H1 (cell line): ENCODE results near the gene XPNPEP1. TPM values are rescaled to one million over a fixed set of nuclear protein-coding genes. Genes with fewer than 3 reads are reported as not detected.

ENCODE experiments used
- CTCF ChIA-PET: fragments of 300-600 bp; sonication (Branson Sonifier 250); formaldehyde crosslinking; loops from one replicate; lab custom pipeline; 2021; ENCODE audit not compliant: partially characterized antibody; lab: Charles Lee
- POLR2A ChIA-PET: fragments of 300-600 bp; sonication (Branson Sonifier 250); formaldehyde crosslinking; loops from one replicate; lab custom pipeline; 2021; ENCODE audit warnings: inconsistent platforms; ENCODE audit not compliant: partially characterized antibody; lab: Charles Lee
- DNase-seq, 2 experiments: peaks; one replicate each; pipeline versions ENCODE4 v3.0.0 to v3.0.0-alpha.2; 2010 to 2022; ENCODE audit warnings: low spot score in 2 of 2, low read depth in 1 of 2, mixed read lengths in 1 of 2
- FAIRE-seq: peaks from 2 replicates; lab custom pipeline; 2011; peaks lifted over from hg19 to GRCh38; lab: Jason Lieb, UNC
- H2AFZ ChIP-seq: 2 replicates; pipeline ENCODE4 v1.8.1; 2012; ENCODE audit warnings: low read length, inconsistent platforms
- H2AK5ac ChIP-seq: 2 replicates; pipeline ENCODE4 v1.6.1; 2013; ENCODE audit warnings: low read depth, low read length
- H2BK120ac ChIP-seq: replicated peaks from 2 replicates; pipeline ENCODE3; 2013; ENCODE audit warnings: low read depth, low read length, inconsistent platforms
- H2BK12ac ChIP-seq: 2 replicates; pipeline ENCODE4 v1.6.1; 2013; ENCODE audit warnings: low read depth, low read length
- H2BK15ac ChIP-seq: 2 replicates; pipeline ENCODE4 v1.6.1; 2013; ENCODE audit warnings: low read length
- H2BK20ac ChIP-seq: 2 replicates; pipeline ENCODE4 v1.6.1; 2013; ENCODE audit warnings: low read length
- H2BK5ac ChIP-seq: 2 replicates; pipeline ENCODE4 v1.6.1; 2013; ENCODE audit warnings: low read depth, low read length
- H3K14ac ChIP-seq: 2 replicates; pipeline ENCODE4 v1.6.1; 2013; ENCODE audit warnings: inconsistent platforms; ENCODE audit not compliant: insufficient read length
- H3K18ac ChIP-seq: 2 replicates; pipeline ENCODE4 v1.6.1; 2013; ENCODE audit warnings: low read length; ENCODE audit errors: extremely low read depth
- H3K23ac ChIP-seq: 2 replicates; pipeline ENCODE4 v1.6.1; 2013; ENCODE audit warnings: inconsistent platforms; ENCODE audit not compliant: insufficient read length
- H3K23me2 ChIP-seq: 2 replicates; pipeline ENCODE4 v1.6.1; 2013; ENCODE audit warnings: low read depth, low read length
- H3K27ac ChIP-seq: 2 replicates; pipeline ENCODE4 v1.6.1; 2011; ENCODE audit warnings: low read depth, low read length, inconsistent platforms
- H3K27me3 ChIP-seq, 4 experiments: replicated peaks in 1 of 4; 1 replicate in 1 of 4; 2 replicates in 3 of 4; pipeline versions ENCODE4 v1.6.1 to v1.8.1; 2011 to 2013; ENCODE audit warnings: low read length in 3 of 4, mild to moderate bottlenecking in 3 of 4, inconsistent platforms in 2 of 4, mixed read lengths in 2 of 4, moderate library complexity in 1 of 4; ENCODE audit not compliant: control insufficient read depth in 3 of 4, insufficient read depth in 3 of 4; ENCODE audit errors: extremely low read depth in 1 of 4
- H3K36me3 ChIP-seq, 4 experiments: 2 replicates each; pipeline versions ENCODE4 v1.6.1 to v1.8.1; 2011 to 2013; ENCODE audit warnings: mild to moderate bottlenecking in 4 of 4, low read length in 3 of 4, moderate library complexity in 2 of 4, control low read depth in 1 of 4, inconsistent platforms in 1 of 4; ENCODE audit not compliant: insufficient read depth in 4 of 4, control insufficient read depth in 2 of 4
- H3K4ac ChIP-seq: replicated peaks from 2 replicates; pipeline ENCODE3; 2013; ENCODE audit warnings: low read length, low read depth, mixed read lengths, inconsistent platforms; ENCODE audit not compliant: insufficient read length
- H3K4me1 ChIP-seq, 4 experiments: replicated peaks in 1 of 4; 1 replicate in 1 of 4; 2 replicates in 3 of 4; pipeline versions ENCODE4 v1.6.1 to v1.8.1; 2011 to 2013; ENCODE audit warnings: low read length in 3 of 4, inconsistent platforms in 2 of 4, mixed read lengths in 1 of 4; ENCODE audit not compliant: insufficient read depth in 4 of 4, control insufficient read depth in 3 of 4
- H3K4me2 ChIP-seq, 2 experiments: 2 replicates each; pipeline versions ENCODE4 v1.6.1 to v1.8.1; 2011 to 2013; ENCODE audit warnings: low read depth in 2 of 2, low read length in 2 of 2, control low read depth in 1 of 2, inconsistent platforms in 1 of 2, mild to moderate bottlenecking in 1 of 2; ENCODE audit not compliant: insufficient read depth in 1 of 2
- H3K4me3 ChIP-seq, 4 experiments: fragments of 200-600, 300-600 bp in 1 of 4; sonication (generic), shearing (Covaris generic), sonication (Bioruptor Twin) in 1 of 4; 2 replicates each; pipeline versions ENCODE4 v1.5.1 to v1.8.1; 2011 to 2016; ENCODE audit warnings: low read length in 4 of 4, low read depth in 3 of 4, control low read depth in 2 of 4, inconsistent platforms in 2 of 4, mild to moderate bottlenecking in 2 of 4, mixed read lengths in 1 of 4, moderate library complexity in 1 of 4; ENCODE audit not compliant: insufficient read depth in 2 of 4; ENCODE audit errors: extremely low read depth in 1 of 4
- H3K56ac ChIP-seq: replicated peaks from 2 replicates; pipeline ENCODE3; 2013; ENCODE audit warnings: low read depth, mild to moderate bottlenecking, mixed read lengths, low read length, inconsistent platforms; ENCODE audit not compliant: insufficient read length
- H3K79me1 ChIP-seq: 2 replicates; pipeline ENCODE4 v1.6.1; 2013; ENCODE audit warnings: low read depth, low read length, control low read depth
- H3K79me2 ChIP-seq, 2 experiments: 2 replicates each; pipeline versions ENCODE4 v1.6.1 to v1.8.1; 2012 to 2013; ENCODE audit warnings: low read length in 2 of 2, mild to moderate bottlenecking in 2 of 2, inconsistent platforms in 1 of 2; ENCODE audit not compliant: insufficient read depth in 2 of 2, control insufficient read depth in 1 of 2
- H3K9ac ChIP-seq, 4 experiments: replicated peaks in 1 of 4; 1 replicate in 1 of 4; 2 replicates in 3 of 4; pipeline versions ENCODE4 v1.6.1 to v1.8.1; 2011 to 2013; ENCODE audit warnings: low read depth in 3 of 4, low read length in 3 of 4, control low read depth in 2 of 4, mild to moderate bottlenecking in 2 of 4, moderate library complexity in 2 of 4, inconsistent platforms in 1 of 4; ENCODE audit errors: extremely low read depth in 1 of 4
- H3K9me3 ChIP-seq, 2 experiments: 2 replicates each; pipeline versions ENCODE4 v1.6.1 to v1.8.1; 2012 to 2013; ENCODE audit warnings: mild to moderate bottlenecking in 2 of 2, moderate library complexity in 2 of 2, control low read depth in 1 of 2, inconsistent platforms in 1 of 2, low read depth in 1 of 2, low read length in 1 of 2, mixed read lengths in 1 of 2; ENCODE audit not compliant: insufficient read depth in 2 of 2
- H4K20me1 ChIP-seq, 2 experiments: replicated peaks in 1 of 2; 2 replicates each; pipeline versions ENCODE3 to v1.8.1; 2011 to 2013; ENCODE audit warnings: inconsistent platforms in 2 of 2, low read length in 2 of 2, mild to moderate bottlenecking in 1 of 2; ENCODE audit not compliant: insufficient read depth in 2 of 2, control insufficient read depth in 1 of 2
- H4K5ac ChIP-seq: 2 replicates; pipeline ENCODE4 v1.6.1; 2013; ENCODE audit warnings: low read length, low read depth, mixed read lengths, inconsistent platforms; ENCODE audit not compliant: insufficient read length
- H4K8ac ChIP-seq: 2 replicates; pipeline ENCODE4 v1.8.0; 2013; ENCODE audit warnings: mild to moderate bottlenecking, moderate library complexity, low read length, inconsistent platforms; ENCODE audit not compliant: insufficient read depth; ENCODE audit errors: extremely low read depth
- H4K91ac ChIP-seq: replicated peaks from 2 replicates; pipeline ENCODE3; 2013; ENCODE audit warnings: low read length, mixed read lengths, inconsistent platforms; ENCODE audit not compliant: insufficient read length
- TCF12 ChIP-seq: IDR thresholded peaks from 2 replicates; pipeline ENCODE4 v1.6.1; 2011; ENCODE audit warnings: low read depth, mild to moderate bottlenecking, low read length
- WGBS, 2 experiments: shearing (Covaris generic) in 1 of 2; methylation state at CpG; one replicate each; pipeline versions ENCODE4 v1.1.6 to v1.1.7; 2013 to 2015; ENCODE audit warnings: low lambda C conversion rate in 2 of 2, mixed read lengths in 2 of 2, inconsistent platforms in 1 of 2, low coverage in 1 of 2, missing lambda C conversion rate in 1 of 2; ENCODE audit not compliant: insufficient replicate concordance in 2 of 2, insufficient coverage in 1 of 2, insufficient read length in 1 of 2; ENCODE audit errors: extremely low coverage in 1 of 2, missing lambda C conversion rate in 1 of 2; 5-methylcytosine and 5-hydroxymethylcytosine counted together
- polyA plus RNA-seq, 7 experiments: library from polyadenylated mRNA; depleted of rRNA in 3 of 7; stranded (reverse) in 5 of 7; unstranded in 2 of 7; fragments of >200 nt in 5 of 7; fragments of 200-250 nt in 2 of 7; gene quantifications; 1 replicate in 5 of 7; 2 replicates in 1 of 7; 4 replicates in 1 of 7; pipeline versions ENCODE4 v1.2.1 to v1.2.3, GENCODE V29; 2011 to 2013; ENCODE audit warnings: missing spikeins in 2 of 7, mixed read lengths in 2 of 7
- total RNA-seq: library from RNA; stranded (reverse); fragmentation: NEBNext Ultra II Directional; extraction: Animal tissue kit (Norgen Biotek cat#: 25700); gene quantifications from 2 replicates; pipeline ENCODE4 v1.2.1, GENCODE V29; 2021

XPNPEP1 gene
- total and polyA plus RNA-seq, 2 of the 8 experiments (the other 6 are each of a cell fraction or from before 2014, with no cell fraction given) = 61.1 to 201 TPM

DNA sequence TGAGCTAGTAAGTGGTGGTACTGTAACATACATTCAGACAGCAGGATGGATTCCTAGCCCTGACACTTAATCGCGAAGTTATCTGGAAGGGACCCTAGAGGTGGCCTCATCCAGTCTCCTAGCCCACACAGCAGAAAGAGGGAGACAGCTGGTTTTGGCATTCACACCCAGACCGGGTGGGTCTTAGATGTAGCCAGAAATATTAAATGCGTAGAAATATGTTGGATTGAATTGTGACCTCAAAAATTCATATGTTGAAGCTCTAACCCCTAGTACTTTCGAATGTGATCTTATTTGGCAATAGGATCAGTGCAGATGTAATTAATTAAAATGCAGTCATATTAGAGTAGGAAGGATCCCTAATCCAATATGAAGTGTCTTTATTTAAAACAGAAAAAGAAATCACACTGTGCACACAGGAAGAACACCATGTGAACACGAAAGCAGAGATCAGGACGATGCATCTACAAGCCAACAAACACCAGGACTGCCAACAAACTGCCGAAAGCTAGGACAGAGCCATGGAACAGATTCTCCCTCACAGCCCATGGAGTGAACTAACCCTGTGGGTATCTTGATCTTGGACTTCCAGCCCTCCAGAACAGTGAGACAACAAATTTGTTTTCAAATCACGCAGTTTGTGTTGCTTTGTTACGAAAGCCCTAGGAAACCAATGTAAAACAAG, 2.9 kb upstream of the XPNPEP1 start:
- Histone ChIP-seq H4K91ac (no peak overlapping the region), H3K4me2 (no peak overlapping the region), H3K23ac (no peak overlapping the region), H3K18ac (peak overlapping the region; percentile 65; the same call in 1 of the 2 replicates), H3K4me1 (peaks cover 6 to 20% (median 16%) of the 10 kb centered on the region in 4 experiments), H3K4ac (no peak overlapping the region), H4K5ac (no peak overlapping the region), H3K79me1 (peaks cover 2% of the 10 kb centered on the region), H3K36me3 (no peaks in the 10 kb centered on the region; a peak in 1 of 8 replicates), H2BK5ac (peak overlapping the region; percentile 69; the same call in 1 of the 2 replicates), H3K23me2 (peaks cover 8% of the 10 kb centered on the region), H4K20me1 (no peaks in the 10 kb centered on the region), H2BK12ac (peak overlapping the region; percentile 96), H4K8ac (no peak overlapping the region), H2BK15ac (0 out of 2 replicates have a peak overlapping the region, but pooled peaks have one; percentile 89), H3K9me3 (no peaks in the 10 kb centered on the region), H3K56ac (no peak overlapping the region), H3K4me3 (no peak overlapping the region), H3K79me2 (no peaks in the 10 kb centered on the region), H3K27ac (no peak overlapping the region), H2BK20ac (peak overlapping the region; percentile 93), H2AK5ac (peak overlapping the region; percentile 93; the same call in 1 of the 2 replicates), H3K14ac (no peak overlapping the region), H2AFZ (no peak overlapping the region), H3K9ac (no peak overlapping the region), H3K27me3 (peaks cover 0 to 11% (median 9%) of the 10 kb centered on the region in 4 experiments; a peak in 5 of 7 replicates), H2BK120ac (no peak overlapping the region)
- ChIA-PET POLR2A (interaction anchor here (4.1 kb wide), 1 partner anchor 8 kb away, joined by 48 read pairs; no protein-coding TSS in a partner anchor), CTCF (interaction anchor here (1.1 to 1.9 kb wide), 2 partner anchors 8 to 109 kb away, joined by 6 to 8 read pairs; no protein-coding TSS in a partner anchor)
- DNase-seq (no peak), FAIRE-seq (no peak)
- 94% methylated on average over 10 of the region's 10 CpGs; no CpG with 5 or more reads in 1 of the 2 experiments for WGBS, 2 experiments
- no peak for TF ChIP-seq TCF12
